Suprapubic skin (tissue), 4 donors: ENCODE results near the gene CALN1. TPM values are rescaled to one million over a fixed set of nuclear protein-coding genes. Genes with fewer than 3 reads are reported as not detected.

Experiments used
- DNase-seq, 2 donors: peaks; one replicate each; pipeline ENCODE4 v3.0.0-alpha.2; 2019; ENCODE audit warnings: low spot score in 2 of 2
- H3K27ac ChIP-seq: fragments of 200-600 bp; sonication (generic); one replicate; pipeline ENCODE4 v1.5.1; 2019
- H3K27me3 ChIP-seq: fragments of 200-600 bp; sonication (generic); one replicate; pipeline ENCODE4 v1.5.1; 2019
- H3K36me3 ChIP-seq: fragments of 200-600 bp; sonication (generic); one replicate; pipeline ENCODE4 v1.5.1; 2019
- H3K4me1 ChIP-seq: fragments of 200-600 bp; sonication (generic); one replicate; pipeline ENCODE4 v1.5.1; 2019
- H3K4me3 ChIP-seq: fragments of 200-600 bp; sonication (generic); one replicate; pipeline ENCODE4 v1.5.1; 2019; ENCODE audit warnings: mild to moderate bottlenecking
- H3K9me3 ChIP-seq: fragments of 200-600 bp; sonication (generic); one replicate; pipeline ENCODE4 v1.5.1; 2019
- CTCF ChIP-seq, 2 donors: fragments of 200-600 bp in 1 of 2; fragments of 450-650 bp in 1 of 2; sonication (generic) in 1 of 2; IDR thresholded peaks; one replicate each; pipeline ENCODE4 v1.5.1; 2016 to 2019; ENCODE audit warnings: antibody characterized with exemption in 2 of 2, mild to moderate bottlenecking in 1 of 2, moderate library complexity in 1 of 2
- EP300 ChIP-seq: sonication (generic); formaldehyde crosslinking; IDR thresholded peaks from one replicate; pipeline ENCODE4 v1.6.1; 2017; ENCODE audit warnings: antibody characterized with exemption
- POLR2A ChIP-seq, 2 donors: fragments of 450-650 bp; IDR thresholded peaks; one replicate each; pipeline ENCODE4 v1.6.1; 2017; ENCODE audit warnings: antibody characterized with exemption in 2 of 2, mild to moderate bottlenecking in 2 of 2, moderate library complexity in 2 of 2
- POLR2AphosphoS5 ChIP-seq, 3 donors: sonication (generic); formaldehyde crosslinking; IDR thresholded peaks; one replicate each; pipeline ENCODE4 v1.6.1; 2017; ENCODE audit warnings: antibody characterized with exemption in 3 of 3
- WGBS: methylation state at CpG from one replicate; pipeline ENCODE4 v1.1.5; 2018; 5-methylcytosine and 5-hydroxymethylcytosine counted together
- total RNA-seq, 4 donors: library from RNA; depleted of rRNA; stranded (reverse); fragments of >200 nt; gene quantifications; one replicate each; pipeline ENCODE4 v1.1.0, GENCODE V29; 2016

CALN1 gene
- total RNA-seq, 4 donors from 2014 or later: 0.91 to 10.0 (median 3.9) TPM

- DNase-seq: no peak
- WGBS: 56% methylated on average over 4 of the region's 4 CpGs
These were observed 429.3 kb downstream of the CALN1 start for GRCh38 chr7:71982851-71983250.

DNA sequence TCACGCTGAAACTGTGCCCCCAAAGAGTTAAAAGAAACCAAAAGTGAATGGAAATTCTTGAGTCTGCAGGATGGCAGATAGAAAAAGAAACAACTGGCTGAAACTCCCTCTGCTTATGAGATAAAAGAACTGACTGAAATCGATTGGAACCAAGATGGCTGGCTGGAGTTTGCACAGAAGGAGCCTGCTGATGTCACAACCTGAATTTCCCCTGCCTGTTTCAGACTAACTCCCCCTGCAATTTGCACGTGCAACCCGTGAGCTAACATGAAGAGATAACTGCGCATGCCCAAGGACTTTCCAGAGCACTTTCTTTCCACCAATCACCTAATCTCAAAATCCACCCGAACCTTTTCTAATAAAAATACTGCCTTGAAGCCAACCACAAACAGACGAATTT is 435.5 kb downstream of the CALN1 start:
- no peak for DNase-seq
- no peaks in the 10 kb centered on the region for H3K4me1 ChIP-seq
- H3K9me3 ChIP-seq: no peaks in the 10 kb centered on the region
- H3K27me3 ChIP-seq: no peaks in the 10 kb centered on the region
- WGBS: 66% methylated on average over 7 of the region's 7 CpGs
- TF ChIP-seq POLR2A (IDR thresholded peaks at IDR 0.05) (no peak), CTCF (IDR thresholded peaks at IDR 0.05) (no peak), POLR2AphosphoS5 (IDR thresholded peaks at IDR 0.05) (no peak), EP300 (no peak)
- no peak overlapping the region for H3K4me3 ChIP-seq
- H3K36me3 ChIP-seq: no peaks in the 10 kb centered on the region
- H3K27ac ChIP-seq: no peak overlapping the region

More at GRCh38 chr7:71982851-71983250, 429.3 kb downstream of the CALN1 start:
- H3K4me1 ChIP-seq: no peaks in the 10 kb centered on the region
- TF ChIP-seq POLR2A (IDR thresholded peaks at IDR 0.05): no peak
- TF ChIP-seq POLR2AphosphoS5 (IDR thresholded peaks at IDR 0.05): no peak
- no peak for TF ChIP-seq EP300
- TF ChIP-seq CTCF (IDR thresholded peaks at IDR 0.05): no peak
- H3K27me3 ChIP-seq: no peaks in the 10 kb centered on the region
- H3K9me3 ChIP-seq: no peaks in the 10 kb centered on the region
- H3K4me3 ChIP-seq: no peak overlapping the region
- H3K36me3 ChIP-seq: no peaks in the 10 kb centered on the region
- H3K27ac ChIP-seq: no peak overlapping the region

GRCh38 chr7:71974611-71975010 is 437.5 kb downstream of the CALN1 start:
- no peaks in the 10 kb centered on the region for H3K9me3 ChIP-seq
- no peaks in the 10 kb centered on the region for H3K4me1 ChIP-seq
- no peaks in the 10 kb centered on the region for H3K27me3 ChIP-seq
- DNase-seq: no peak
- no peaks in the 10 kb centered on the region for H3K36me3 ChIP-seq
- H3K4me3 ChIP-seq: no peak overlapping the region
- TF ChIP-seq POLR2AphosphoS5 (IDR thresholded peaks at IDR 0.05): no peak
- TF ChIP-seq POLR2A (IDR thresholded peaks at IDR 0.05): no peak
- no peak for TF ChIP-seq EP300
- TF ChIP-seq CTCF (IDR thresholded peaks at IDR 0.05): no peak
- no peak overlapping the region for H3K27ac ChIP-seq
- 86% methylated on average over 6 of the region's 7 CpGs for WGBS

GRCh38 chr7:71972534-71972933 is 439.6 kb downstream of the CALN1 start:
- DNase-seq: no peak
- H3K36me3 ChIP-seq: no peaks in the 10 kb centered on the region
- no peak overlapping the region for H3K27ac ChIP-seq
- 52% methylated on average over 7 of the region's 7 CpGs for WGBS
- TF ChIP-seq POLR2A (IDR thresholded peaks at IDR 0.05): no peak
- TF ChIP-seq CTCF (IDR thresholded peaks at IDR 0.05): no peak
- TF ChIP-seq POLR2AphosphoS5 (IDR thresholded peaks at IDR 0.05): no peak
- TF ChIP-seq EP300: no peak
- no peaks in the 10 kb centered on the region for H3K4me1 ChIP-seq
- H3K27me3 ChIP-seq: no peaks in the 10 kb centered on the region
- no peaks in the 10 kb centered on the region for H3K9me3 ChIP-seq
- H3K4me3 ChIP-seq: no peak overlapping the region

DNA sequence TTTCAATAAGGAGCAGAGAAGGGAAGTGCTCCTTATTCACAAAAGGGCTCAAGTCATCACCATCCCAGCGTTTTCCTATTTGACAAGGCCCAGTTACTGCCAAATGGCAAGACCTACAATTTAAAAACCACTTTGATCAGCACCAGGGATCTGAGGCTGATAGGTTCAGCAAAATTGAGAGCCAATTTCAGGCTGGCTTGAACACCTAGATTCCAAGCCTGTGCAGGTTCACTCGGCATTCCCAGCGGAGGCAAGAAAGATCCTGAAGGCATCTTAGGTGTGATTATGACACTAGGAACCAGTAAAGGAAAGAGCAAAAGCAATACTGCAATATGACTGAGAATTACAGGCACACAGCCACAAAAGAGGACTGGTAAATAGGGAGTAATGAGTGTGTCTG is 441.4 kb downstream of the CALN1 start:
- no peak overlapping the region for H3K27ac ChIP-seq
- no peak overlapping the region for H3K4me3 ChIP-seq
- TF ChIP-seq CTCF (IDR thresholded peaks at IDR 0.05) (no peak), POLR2AphosphoS5 (IDR thresholded peaks at IDR 0.05) (no peak), POLR2A (IDR thresholded peaks at IDR 0.05) (no peak), EP300 (no peak)
- no peaks in the 10 kb centered on the region for H3K27me3 ChIP-seq
- DNase-seq: no peak
- no peaks in the 10 kb centered on the region for H3K4me1 ChIP-seq
- no peaks in the 10 kb centered on the region for H3K36me3 ChIP-seq
- WGBS: 37% methylated on average over 3 of the region's 3 CpGs
- H3K9me3 ChIP-seq: no peaks in the 10 kb centered on the region
